Type B pancreatic cell (in vitro differentiated cells): Measurements from ENCODE around the gene RERE. TPM values are rescaled to one million over a fixed set of nuclear protein-coding genes. Genes with fewer than 3 reads are reported as not detected.

Source experiments
- DNase-seq: peaks from one replicate; pipeline ENCODE4 v3.0.0; 2021; ENCODE audit warnings: mixed read lengths; ENCODE audit not compliant: unreplicated experiment; ENCODE audit errors: extremely low spot score
- H3K27ac Mint-ChIP-seq: 2 replicates; pipeline ENCODE4 v1.8.0; 2021; ENCODE audit warnings: mild to moderate bottlenecking, mixed read lengths
- H3K27me3 Mint-ChIP-seq: 2 replicates; pipeline ENCODE4 v1.8.0; 2021; ENCODE audit warnings: mixed read lengths
- H3K36me3 Mint-ChIP-seq: 2 replicates; pipeline ENCODE4 v1.8.0; 2021; ENCODE audit warnings: mixed read lengths
- H3K4me1 Mint-ChIP-seq: one replicate; pipeline ENCODE4 v1.8.0; 2021; ENCODE audit warnings: mixed read lengths; ENCODE audit not compliant: unreplicated experiment
- H3K4me3 Mint-ChIP-seq: 2 replicates; pipeline ENCODE4 v1.8.0; 2021; ENCODE audit warnings: mild to moderate bottlenecking, mixed read lengths
- H3K9me3 Mint-ChIP-seq: 2 replicates; pipeline ENCODE4 v1.8.0; 2021; ENCODE audit warnings: mixed read lengths
- CTCF ChIP-seq: fragments of 200-600 bp; sonication (generic); conservative IDR thresholded peaks from 2 replicates; pipeline ENCODE4 v1.5.0; 2021; ENCODE audit warnings: antibody characterized with exemption, mild to moderate bottlenecking
- total RNA-seq: library from RNA; stranded (reverse); gene quantifications from 2 replicates; pipeline ENCODE4 v1.2.1, GENCODE V29; 2021; ENCODE audit warnings: low replicate concordance

The RERE gene
- total RNA-seq, 1 donor from 2014 or later, result 141 TPM

GRCh38 chr1:8497210-8497819, 320.1 kb downstream of the RERE start:
- Mint-ChIP-seq H3K27ac (peak overlapping the region; percentile 37), H3K4me3 (no peak overlapping the region), H3K36me3 (peaks cover 41% of the 10 kb centered on the region), H3K27me3 (no peaks in the 10 kb centered on the region), H3K4me1 (peaks cover 10% of the 10 kb centered on the region), H3K9me3 (no peaks in the 10 kb centered on the region)
- no peak for DNase-seq
- TF ChIP-seq CTCF, result no peak

- no peak for TF ChIP-seq CTCF
- no peak overlapping the region for H3K4me3 Mint-ChIP-seq
- peak overlapping the region; percentile 15 for H3K27ac Mint-ChIP-seq
- H3K9me3 Mint-ChIP-seq, result no peaks in the 10 kb centered on the region
- peaks cover 49% of the 10 kb centered on the region for H3K36me3 Mint-ChIP-seq
- DNase-seq, result no peak
- no peaks in the 10 kb centered on the region for H3K27me3 Mint-ChIP-seq
- H3K4me1 Mint-ChIP-seq, result peaks cover 17% of the 10 kb centered on the region
Observed at GRCh38 chr1:8496473-8496872, 321.0 kb downstream of the RERE start.

GRCh38 chr1:8495928-8496401, 321.5 kb downstream of the RERE start:
- TF ChIP-seq CTCF, result no peak
- H3K4me3 Mint-ChIP-seq, result no peak overlapping the region
- no peaks in the 10 kb centered on the region for H3K27me3 Mint-ChIP-seq
- H3K36me3 Mint-ChIP-seq, result peaks cover 49% of the 10 kb centered on the region
- no peaks in the 10 kb centered on the region for H3K9me3 Mint-ChIP-seq
- H3K4me1 Mint-ChIP-seq, result peaks cover 17% of the 10 kb centered on the region
- DNase-seq, result no peak
- peak overlapping the region; percentile 46 for H3K27ac Mint-ChIP-seq

GRCh38 chr1:8494681-8495080, 322.8 kb downstream of the RERE start:
- H3K27ac Mint-ChIP-seq, result no peak overlapping the region
- TF ChIP-seq CTCF, result no peak

GRCh38 chr1:8493916-8494540, 323.4 kb downstream of the RERE start:
- H3K36me3 Mint-ChIP-seq, result peaks cover 41% of the 10 kb centered on the region
- peak overlapping the region; percentile 22 for H3K27ac Mint-ChIP-seq
- H3K4me1 Mint-ChIP-seq, result peaks cover 25% of the 10 kb centered on the region
- no peaks in the 10 kb centered on the region for H3K27me3 Mint-ChIP-seq
- no peak for TF ChIP-seq CTCF
- no peaks in the 10 kb centered on the region for H3K9me3 Mint-ChIP-seq
- no peak for DNase-seq
- no peak overlapping the region for H3K4me3 Mint-ChIP-seq

More at GRCh38 chr1:8494681-8495080, 322.8 kb downstream of the RERE start:
- Mint-ChIP-seq H3K36me3 (peaks cover 48% of the 10 kb centered on the region), H3K27me3 (no peaks in the 10 kb centered on the region), H3K4me3 (no peak overlapping the region), H3K4me1 (peaks cover 25% of the 10 kb centered on the region), H3K9me3 (no peaks in the 10 kb centered on the region)
- DNase-seq, result no peak
